ENCODE results near the gene CKMT2.

DNA sequence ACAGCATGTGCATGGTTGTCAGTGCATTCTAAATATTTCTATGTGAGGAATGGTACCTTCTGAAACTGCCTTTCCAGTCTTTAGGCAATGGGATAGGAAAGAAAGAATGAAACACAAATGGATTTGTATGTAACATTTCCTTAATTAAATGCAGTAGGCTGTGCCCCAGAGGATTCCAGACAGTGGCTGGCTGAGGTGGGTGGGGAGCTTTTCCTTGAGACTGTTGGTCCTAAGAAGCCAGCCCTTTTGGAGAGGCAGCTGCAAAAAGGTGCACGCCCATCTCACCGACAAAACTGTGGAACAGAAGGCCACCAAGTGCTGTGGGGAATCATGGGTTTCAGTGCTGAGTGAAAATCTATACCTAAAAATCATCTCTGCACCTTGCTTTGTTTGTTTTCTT, 6.8 kb upstream of the CKMT2 start:
- TF ChIP-seq, protein P1, sequence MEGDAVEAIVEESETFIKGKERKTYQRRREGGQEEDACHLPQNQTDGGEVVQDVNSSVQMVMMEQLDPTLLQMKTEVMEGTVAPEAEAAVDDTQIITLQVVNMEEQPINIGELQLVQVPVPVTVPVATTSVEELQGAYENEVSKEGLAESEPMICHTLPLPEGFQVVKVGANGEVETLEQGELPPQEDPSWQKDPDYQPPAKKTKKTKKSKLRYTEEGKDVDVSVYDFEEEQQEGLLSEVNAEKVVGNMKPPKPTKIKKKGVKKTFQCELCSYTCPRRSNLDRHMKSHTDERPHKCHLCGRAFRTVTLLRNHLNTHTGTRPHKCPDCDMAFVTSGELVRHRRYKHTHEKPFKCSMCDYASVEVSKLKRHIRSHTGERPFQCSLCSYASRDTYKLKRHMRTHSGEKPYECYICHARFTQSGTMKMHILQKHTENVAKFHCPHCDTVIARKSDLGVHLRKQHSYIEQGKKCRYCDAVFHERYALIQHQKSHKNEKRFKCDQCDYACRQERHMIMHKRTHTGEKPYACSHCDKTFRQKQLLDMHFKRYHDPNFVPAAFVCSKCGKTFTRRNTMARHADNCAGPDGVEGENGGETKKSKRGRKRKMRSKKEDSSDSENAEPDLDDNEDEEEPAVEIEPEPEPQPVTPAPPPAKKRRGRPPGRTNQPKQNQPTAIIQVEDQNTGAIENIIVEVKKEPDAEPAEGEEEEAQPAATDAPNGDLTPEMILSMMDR (conservative IDR thresholded peaks at IDR 0.05; ENCODE audit: low read depth, low read length) = no peak
- no peak for TF ChIP-seq RAD21 (IDR thresholded peaks at IDR 0.05; ENCODE audit: low read length)
- TF ChIP-seq CHD1 (IDR thresholded peaks at IDR 0.05; ENCODE audit: low read depth, low read length) = no peak
- TF ChIP-seq POLR2A (IDR thresholded peaks at IDR 0.05; ENCODE audit: low read depth, low read length) = no peak
- no peak for TF ChIP-seq RCOR1 (IDR thresholded peaks at IDR 0.05; ENCODE audit: insufficient replicate concordance, low read length)
- TF ChIP-seq, protein P2, sequence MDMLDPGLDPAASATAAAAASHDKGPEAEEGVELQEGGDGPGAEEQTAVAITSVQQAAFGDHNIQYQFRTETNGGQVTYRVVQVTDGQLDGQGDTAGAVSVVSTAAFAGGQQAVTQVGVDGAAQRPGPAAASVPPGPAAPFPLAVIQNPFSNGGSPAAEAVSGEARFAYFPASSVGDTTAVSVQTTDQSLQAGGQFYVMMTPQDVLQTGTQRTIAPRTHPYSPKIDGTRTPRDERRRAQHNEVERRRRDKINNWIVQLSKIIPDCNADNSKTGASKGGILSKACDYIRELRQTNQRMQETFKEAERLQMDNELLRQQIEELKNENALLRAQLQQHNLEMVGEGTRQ (IDR thresholded peaks at IDR 0.05; ENCODE audit: low read depth, low read length) = no peak
- TF ChIP-seq MXI1 (IDR thresholded peaks at IDR 0.05; ENCODE audit: borderline replicate concordance, low read depth, low read length) = no peak
- TF ChIP-seq CEBPB (IDR thresholded peaks at IDR 0.05; ENCODE audit: low read depth, low read length) = no peak
- no peak for TF ChIP-seq MAZ (IDR thresholded peaks at IDR 0.05; ENCODE audit: borderline replicate concordance, low read depth, low read length)
- no peak for TF ChIP-seq SMC3 (IDR thresholded peaks at IDR 0.05; ENCODE audit: low read depth, low read length)
- no peak for TF ChIP-seq FOS (IDR thresholded peaks at IDR 0.05; ENCODE audit: low read depth, low read length)
- TF ChIP-seq, protein P3, sequence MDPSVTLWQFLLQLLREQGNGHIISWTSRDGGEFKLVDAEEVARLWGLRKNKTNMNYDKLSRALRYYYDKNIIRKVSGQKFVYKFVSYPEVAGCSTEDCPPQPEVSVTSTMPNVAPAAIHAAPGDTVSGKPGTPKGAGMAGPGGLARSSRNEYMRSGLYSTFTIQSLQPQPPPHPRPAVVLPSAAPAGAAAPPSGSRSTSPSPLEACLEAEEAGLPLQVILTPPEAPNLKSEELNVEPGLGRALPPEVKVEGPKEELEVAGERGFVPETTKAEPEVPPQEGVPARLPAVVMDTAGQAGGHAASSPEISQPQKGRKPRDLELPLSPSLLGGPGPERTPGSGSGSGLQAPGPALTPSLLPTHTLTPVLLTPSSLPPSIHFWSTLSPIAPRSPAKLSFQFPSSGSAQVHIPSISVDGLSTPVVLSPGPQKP (IDR thresholded peaks at IDR 0.05; ENCODE audit: borderline replicate concordance, low read depth, low read length) = no peak
- no peak for TF ChIP-seq BHLHE40 (IDR thresholded peaks at IDR 0.05; ENCODE audit: low read depth, low read length)

All from IMR-90 (cell line).